ENCODE measurements around the gene HPS5. TPM values are rescaled to one million over a fixed set of nuclear protein-coding genes. Genes with fewer than 3 reads are reported as not detected.

The HPS5 gene, protein sequence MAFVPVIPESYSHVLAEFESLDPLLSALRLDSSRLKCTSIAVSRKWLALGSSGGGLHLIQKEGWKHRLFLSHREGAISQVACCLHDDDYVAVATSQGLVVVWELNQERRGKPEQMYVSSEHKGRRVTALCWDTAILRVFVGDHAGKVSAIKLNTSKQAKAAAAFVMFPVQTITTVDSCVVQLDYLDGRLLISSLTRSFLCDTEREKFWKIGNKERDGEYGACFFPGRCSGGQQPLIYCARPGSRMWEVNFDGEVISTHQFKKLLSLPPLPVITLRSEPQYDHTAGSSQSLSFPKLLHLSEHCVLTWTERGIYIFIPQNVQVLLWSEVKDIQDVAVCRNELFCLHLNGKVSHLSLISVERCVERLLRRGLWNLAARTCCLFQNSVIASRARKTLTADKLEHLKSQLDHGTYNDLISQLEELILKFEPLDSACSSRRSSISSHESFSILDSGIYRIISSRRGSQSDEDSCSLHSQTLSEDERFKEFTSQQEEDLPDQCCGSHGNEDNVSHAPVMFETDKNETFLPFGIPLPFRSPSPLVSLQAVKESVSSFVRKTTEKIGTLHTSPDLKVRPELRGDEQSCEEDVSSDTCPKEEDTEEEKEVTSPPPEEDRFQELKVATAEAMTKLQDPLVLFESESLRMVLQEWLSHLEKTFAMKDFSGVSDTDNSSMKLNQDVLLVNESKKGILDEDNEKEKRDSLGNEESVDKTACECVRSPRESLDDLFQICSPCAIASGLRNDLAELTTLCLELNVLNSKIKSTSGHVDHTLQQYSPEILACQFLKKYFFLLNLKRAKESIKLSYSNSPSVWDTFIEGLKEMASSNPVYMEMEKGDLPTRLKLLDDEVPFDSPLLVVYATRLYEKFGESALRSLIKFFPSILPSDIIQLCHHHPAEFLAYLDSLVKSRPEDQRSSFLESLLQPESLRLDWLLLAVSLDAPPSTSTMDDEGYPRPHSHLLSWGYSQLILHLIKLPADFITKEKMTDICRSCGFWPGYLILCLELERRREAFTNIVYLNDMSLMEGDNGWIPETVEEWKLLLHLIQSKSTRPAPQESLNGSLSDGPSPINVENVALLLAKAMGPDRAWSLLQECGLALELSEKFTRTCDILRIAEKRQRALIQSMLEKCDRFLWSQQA
- total RNA-seq, result 10 to 100 TPM; 14.9 to 27.0 (median 22.6) TPM

DNA sequence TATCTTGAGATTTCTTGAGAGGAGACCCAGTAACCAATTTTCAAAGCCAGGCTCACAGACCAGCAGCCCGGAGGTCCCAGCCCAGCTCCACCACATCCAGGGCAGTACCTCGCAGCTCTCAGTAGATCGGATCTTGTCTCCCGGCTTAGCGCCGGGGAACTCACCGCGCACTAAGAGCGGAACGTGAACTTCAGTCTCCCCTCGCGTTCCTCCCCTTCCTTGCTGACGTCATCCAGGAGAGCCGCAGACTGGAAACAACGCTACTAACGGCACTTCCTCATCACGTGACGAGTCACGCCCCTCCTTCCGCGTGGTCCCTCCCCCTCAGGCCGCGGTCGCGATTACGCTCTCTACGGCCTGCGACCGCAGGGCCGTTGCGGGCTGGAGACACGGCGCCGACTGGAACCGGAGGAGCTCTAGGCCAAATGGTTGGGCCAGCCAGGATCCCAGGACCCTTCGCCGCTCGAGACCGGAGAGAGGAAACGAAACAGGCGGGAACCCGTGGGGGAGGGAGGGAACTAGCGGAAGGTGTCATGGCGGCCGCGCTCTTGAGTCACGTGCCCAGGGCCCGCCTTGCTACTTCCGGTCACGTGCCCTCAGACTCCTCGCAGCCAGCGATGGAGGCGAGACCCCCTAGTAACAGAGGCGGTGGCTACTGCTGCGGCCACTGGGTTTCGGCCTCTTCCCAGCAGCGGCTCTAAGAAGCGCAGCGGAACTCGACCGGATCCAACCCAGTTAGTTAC, at the start of gene HPS5, which contains the start of gene GTF2H1:
HPS5 (minus strand) TSS at position 172 of the 743 bp plus-strand sequence. CDS start 4,282 bp downstream, outside the sequence.
GTF2H1 (plus strand) TSS at position 599 of the 743 bp plus-strand sequence. CDS start 10,508 bp downstream, outside the sequence.
- Histone ChIP-seq H3K4me3 (peak within 1 kb of the TSS; percentile 94), H3K36me3 (no peaks in the 10 kb centered on the region), H3K9me3 (no peaks in the 10 kb centered on the region), H3K4me1 (peaks cover 49% of the 10 kb centered on the region), H3K27ac (peak within 1 kb of the TSS; percentile 99), H3K27me3 (no peaks in the 10 kb centered on the region)
- peak; percentile 98 for DNase-seq (ENCODE audit: low spot score in 2 of 2)
- WGBS, result 1% methylated on average over 27 of the region's 61 CpGs
- peak; percentile 36 to 72 for TF ChIP-seq POLR2A (IDR thresholded peaks at IDR 0.05)
- peak; percentile 78 for TF ChIP-seq EP300 (IDR thresholded peaks at IDR 0.05)
- peak in 2 of 3 donors; percentile 88 to 98 for TF ChIP-seq POLR2AphosphoS5 (IDR thresholded peaks at IDR 0.05)
- TF ChIP-seq, protein P1, sequence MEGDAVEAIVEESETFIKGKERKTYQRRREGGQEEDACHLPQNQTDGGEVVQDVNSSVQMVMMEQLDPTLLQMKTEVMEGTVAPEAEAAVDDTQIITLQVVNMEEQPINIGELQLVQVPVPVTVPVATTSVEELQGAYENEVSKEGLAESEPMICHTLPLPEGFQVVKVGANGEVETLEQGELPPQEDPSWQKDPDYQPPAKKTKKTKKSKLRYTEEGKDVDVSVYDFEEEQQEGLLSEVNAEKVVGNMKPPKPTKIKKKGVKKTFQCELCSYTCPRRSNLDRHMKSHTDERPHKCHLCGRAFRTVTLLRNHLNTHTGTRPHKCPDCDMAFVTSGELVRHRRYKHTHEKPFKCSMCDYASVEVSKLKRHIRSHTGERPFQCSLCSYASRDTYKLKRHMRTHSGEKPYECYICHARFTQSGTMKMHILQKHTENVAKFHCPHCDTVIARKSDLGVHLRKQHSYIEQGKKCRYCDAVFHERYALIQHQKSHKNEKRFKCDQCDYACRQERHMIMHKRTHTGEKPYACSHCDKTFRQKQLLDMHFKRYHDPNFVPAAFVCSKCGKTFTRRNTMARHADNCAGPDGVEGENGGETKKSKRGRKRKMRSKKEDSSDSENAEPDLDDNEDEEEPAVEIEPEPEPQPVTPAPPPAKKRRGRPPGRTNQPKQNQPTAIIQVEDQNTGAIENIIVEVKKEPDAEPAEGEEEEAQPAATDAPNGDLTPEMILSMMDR (IDR thresholded peaks at IDR 0.05), result no peak

DNA sequence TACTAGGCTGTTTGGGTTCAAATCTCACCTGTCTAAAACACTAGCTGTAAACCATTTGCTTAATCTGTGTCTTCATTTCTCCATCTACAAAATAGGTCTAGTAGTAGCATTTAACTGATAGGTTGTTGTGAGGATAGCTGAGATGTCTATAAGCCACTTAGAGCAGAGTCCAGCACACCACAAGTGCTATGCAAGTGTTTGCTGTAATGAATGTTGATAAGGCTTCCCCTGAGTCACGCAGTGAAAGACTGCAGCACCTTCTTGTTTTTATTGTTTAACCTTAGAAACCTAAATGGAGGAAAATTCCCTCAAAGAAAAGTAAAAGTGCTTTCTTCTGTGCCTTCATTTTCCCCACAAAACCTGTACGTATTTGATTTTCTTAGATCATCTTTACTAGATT, 49.3 kb upstream of the HPS5 start:
- DNase-seq (ENCODE audit: low spot score in 2 of 2), result no peak
- peaks cover 9% of the 10 kb centered on the region for H3K36me3 ChIP-seq
- no peaks in the 10 kb centered on the region for H3K4me1 ChIP-seq
- H3K27ac ChIP-seq, result no peak overlapping the region
- H3K27me3 ChIP-seq, result no peaks in the 10 kb centered on the region
- H3K9me3 ChIP-seq, result no peaks in the 10 kb centered on the region
- no peak for TF ChIP-seq EP300 (IDR thresholded peaks at IDR 0.05)
- no peak for TF ChIP-seq POLR2AphosphoS5 (IDR thresholded peaks at IDR 0.05)
- no peak for TF ChIP-seq POLR2A (IDR thresholded peaks at IDR 0.05)
- TF ChIP-seq, protein P1 (IDR thresholded peaks at IDR 0.05), result no peak
- 94% methylated on average over 2 of the region's 2 CpGs for WGBS
- H3K4me3 ChIP-seq, result no peak overlapping the region

DNA sequence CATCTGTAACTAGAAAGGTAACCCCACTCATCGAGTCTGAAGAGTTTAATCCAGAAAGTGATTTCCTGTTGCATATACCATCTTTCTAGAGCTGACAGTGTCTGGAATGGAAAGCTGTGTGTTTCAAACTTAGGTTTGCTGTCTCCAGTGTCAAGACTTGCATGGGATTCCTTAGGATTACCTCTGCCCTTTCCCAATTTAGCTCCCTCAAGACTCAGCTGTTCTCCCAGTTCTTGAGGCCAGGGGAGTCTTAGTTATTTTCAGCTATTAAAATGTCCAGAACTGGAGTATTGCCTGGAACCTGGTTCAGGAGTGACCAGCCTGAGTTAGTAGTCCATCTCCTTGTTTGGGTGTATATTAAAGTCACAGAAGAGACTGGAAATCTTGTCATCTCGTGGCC, 47.5 kb upstream of the HPS5 start:
- TF ChIP-seq POLR2A (IDR thresholded peaks at IDR 0.05) (no peak), POLR2AphosphoS5 (IDR thresholded peaks at IDR 0.05) (no peak), EP300 (IDR thresholded peaks at IDR 0.05) (no peak)
- TF ChIP-seq, protein P1 (IDR thresholded peaks at IDR 0.05), result no peak
- Histone ChIP-seq H3K36me3 (peaks cover 23% of the 10 kb centered on the region), H3K27ac (no peak overlapping the region), H3K4me1 (no peaks in the 10 kb centered on the region), H3K9me3 (no peaks in the 10 kb centered on the region), H3K27me3 (no peaks in the 10 kb centered on the region), H3K4me3 (no peak overlapping the region)
- no peak for DNase-seq (ENCODE audit: low spot score in 2 of 2)
- 57% methylated on average over 2 of the region's 2 CpGs for WGBS

DNA sequence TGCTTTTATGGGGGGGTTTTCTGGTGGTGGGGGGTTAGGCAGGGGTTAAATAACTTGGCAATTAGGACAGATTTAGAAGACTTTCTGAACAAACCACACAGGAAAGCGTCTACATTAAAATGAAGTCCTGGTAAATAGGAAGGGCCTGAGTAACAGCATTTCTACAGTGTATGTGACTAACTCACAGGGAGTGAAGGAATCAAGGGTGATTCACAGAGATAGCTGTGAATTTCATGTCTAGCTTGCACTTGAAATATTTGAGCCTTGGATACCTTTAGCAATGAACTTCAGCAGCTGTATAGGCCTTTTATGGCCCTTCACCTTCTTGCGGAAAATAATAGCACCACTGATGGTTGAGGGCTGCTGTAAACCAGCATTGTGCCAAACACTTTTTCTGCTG, 46.3 kb upstream of the HPS5 start:
- TF ChIP-seq, protein P1 (IDR thresholded peaks at IDR 0.05), result no peak
- TF ChIP-seq POLR2A (IDR thresholded peaks at IDR 0.05) (no peak), EP300 (IDR thresholded peaks at IDR 0.05) (no peak), POLR2AphosphoS5 (IDR thresholded peaks at IDR 0.05) (no peak)
- Histone ChIP-seq H3K9me3 (no peaks in the 10 kb centered on the region), H3K4me3 (no peak overlapping the region), H3K4me1 (no peaks in the 10 kb centered on the region), H3K27me3 (no peaks in the 10 kb centered on the region), H3K27ac (no peak overlapping the region), H3K36me3 (peaks cover 35% of the 10 kb centered on the region)
- WGBS, result 69% methylated on average over 2 of the region's 2 CpGs
- DNase-seq (ENCODE audit: low spot score in 2 of 2), result no peak
